HG03025 (cell line): ENCODE data around the gene COL25A1.

Source experiments
- ATAC-seq: cut with Tn5 transposase; IDR thresholded peaks from one replicate; pipeline ENCODE4 v1.9.1; 2021; ENCODE audit warnings: mild to moderate bottlenecking, moderate library complexity; ENCODE audit not compliant: unreplicated experiment, low FRiP score

COL25A1 gene

DNA sequence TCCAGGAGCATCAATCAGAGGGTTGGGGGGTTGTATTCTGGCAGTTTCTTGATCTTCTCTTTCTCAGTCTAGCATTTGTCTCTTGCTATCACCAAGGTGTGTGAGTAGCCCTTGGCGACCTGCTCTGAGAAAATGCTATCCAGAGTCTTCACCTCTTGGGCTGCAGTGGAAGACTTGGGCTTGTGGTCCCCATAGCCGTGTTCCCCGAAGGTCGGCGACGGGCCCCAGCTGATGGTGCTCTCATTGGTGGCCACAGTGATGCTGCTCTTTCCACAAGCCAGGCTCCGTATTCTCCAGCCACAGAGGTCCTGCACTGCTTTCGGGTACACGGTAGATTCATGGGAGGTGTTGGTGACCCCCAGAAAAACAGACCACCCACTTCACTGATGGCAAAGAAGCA lies 513.7 kb downstream of the COL25A1 start:
- ATAC-seq = no peak

DNA sequence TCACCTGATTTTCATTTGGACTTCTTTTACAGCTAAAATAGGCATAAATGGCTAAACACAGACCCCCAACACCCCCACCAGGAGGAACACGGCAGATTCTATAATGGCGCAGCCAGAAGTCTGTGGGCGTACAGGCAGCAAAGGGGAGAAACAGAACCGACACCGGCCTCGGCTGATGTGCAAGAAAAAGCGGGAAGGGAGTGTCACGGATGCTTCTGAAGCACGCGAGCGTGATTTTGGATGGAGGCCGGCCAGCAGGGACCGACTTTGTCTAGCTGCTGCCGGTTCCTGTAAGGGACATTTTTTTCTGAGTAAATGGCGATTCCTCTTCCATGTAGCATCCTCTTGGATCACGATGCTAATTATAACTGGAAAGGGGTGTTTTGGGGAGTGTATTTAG lies 514.7 kb downstream of the COL25A1 start:
- no peak for ATAC-seq

- no peak for ATAC-seq
Measured at GRCh38 chr4:108787106-108787505, 515.4 kb downstream of the COL25A1 start.

GRCh38 chr4:108786351-108786750 lies 516.1 kb downstream of the COL25A1 start:
- ATAC-seq = no peak

DNA sequence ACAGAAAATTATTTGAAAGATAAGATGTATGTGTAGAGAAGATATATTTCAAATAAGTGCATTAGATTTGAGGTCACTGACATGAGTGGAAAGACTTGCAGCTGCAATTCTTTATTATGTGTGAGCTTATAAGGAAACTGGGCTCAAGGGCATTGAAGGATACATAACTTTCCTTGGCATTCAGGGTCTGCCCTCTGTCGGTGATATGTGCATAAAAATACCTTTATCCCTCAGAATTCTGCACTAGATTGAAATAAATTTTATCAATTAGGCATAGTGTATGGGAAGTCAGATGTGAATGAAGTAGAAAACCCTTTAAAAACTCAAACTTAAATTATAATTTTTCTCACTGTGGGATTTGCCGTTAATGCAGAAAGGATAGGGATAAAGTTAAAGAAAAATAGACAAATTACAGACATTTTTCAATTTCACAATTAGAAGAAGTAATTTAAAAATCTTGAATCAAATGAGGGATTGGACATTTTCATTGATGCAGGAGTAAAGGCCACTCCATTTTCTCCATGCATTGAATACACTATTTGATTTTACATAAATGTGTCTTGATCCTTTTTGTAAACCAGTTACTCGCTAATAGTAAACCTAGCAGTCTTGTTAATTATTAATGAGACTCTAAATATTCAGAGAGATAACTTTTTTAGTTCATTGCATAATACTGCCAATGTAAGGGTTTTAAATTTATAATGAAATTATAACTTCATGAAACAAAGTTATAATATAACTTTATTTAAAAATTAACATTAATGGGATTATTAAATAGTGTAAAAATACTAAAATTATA lies 518.6 kb downstream of the COL25A1 start:
- ATAC-seq = no peak

DNA sequence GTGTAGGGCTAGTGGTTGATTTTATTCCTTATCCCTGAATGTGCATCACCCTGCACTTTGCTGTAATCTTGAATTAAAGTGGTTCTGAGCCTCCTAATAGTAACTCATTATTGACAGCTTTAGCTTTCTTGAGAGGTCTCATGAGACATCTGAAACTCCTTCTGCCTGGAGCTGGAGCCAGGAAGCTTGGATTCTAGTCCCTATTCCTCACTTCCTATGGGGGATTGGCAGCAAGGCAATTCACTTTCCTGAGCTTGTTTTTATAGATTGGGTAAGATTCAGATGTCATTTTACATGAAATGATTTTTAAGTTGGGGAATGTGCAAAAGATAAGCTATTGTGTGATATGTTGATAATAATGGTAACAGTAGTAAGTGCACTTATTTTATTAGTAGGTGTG lies 522.5 kb downstream of the COL25A1 start:
- no peak for ATAC-seq

DNA sequence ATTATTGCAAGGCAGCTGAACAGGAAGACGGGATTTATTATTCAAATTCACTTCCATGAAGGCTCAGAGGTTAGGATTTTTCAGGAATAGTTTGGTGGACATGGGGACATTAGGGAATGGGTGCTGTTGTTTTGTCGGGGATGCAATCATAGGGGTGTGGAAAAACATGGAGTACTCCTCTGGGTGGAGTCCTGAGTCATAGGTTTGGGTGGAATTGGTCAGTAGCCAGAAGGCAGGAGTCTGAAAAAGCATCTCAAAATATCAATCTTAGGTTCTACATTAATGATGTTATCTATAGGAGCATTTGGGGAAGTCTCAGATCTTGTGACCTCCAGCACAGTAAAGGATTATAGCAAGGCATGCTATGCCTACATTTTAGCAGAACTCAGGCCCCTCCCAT lies 525.1 kb downstream of the COL25A1 start:
- ATAC-seq = no peak

GRCh38 chr4:108775921-108776320 lies 526.5 kb downstream of the COL25A1 start:
- no peak for ATAC-seq

DNA sequence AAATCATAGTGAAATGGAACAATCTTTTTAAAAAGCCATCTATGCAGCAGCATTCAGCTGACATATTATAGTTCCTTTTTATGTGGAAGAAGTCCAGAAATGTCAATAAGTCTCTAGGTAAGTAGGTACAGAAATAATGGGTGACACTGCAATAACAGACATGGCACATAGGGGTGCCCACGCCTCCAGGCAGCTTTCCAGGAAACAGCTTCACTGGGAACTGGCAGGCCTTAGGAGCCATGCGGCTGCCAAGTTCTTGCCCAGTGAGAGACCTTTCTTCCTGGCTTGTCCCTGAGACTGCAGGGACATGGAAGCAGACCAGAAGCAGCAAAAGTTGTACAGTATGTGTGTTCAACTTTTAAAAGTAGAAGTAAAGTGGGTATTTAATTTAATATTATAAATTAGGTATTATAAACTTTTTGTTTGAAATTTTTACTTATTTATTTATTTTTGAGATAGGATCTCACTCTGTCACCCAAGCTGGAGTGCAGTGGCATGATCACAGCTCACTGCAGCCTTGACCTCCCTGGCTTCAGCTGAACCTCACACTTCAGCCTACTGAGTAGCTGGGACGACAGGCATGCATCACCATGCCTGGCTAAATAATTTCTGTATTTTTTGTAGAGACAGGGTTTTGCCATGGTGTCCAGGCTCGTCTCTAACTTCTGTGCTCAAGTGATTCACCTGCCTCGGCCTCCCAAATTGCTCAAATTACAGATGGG lies 527.5 kb downstream of the COL25A1 start:
- ATAC-seq = no peak

GRCh38 chr4:108772402-108772801 lies 530.1 kb downstream of the COL25A1 start:
- no peak for ATAC-seq

DNA sequence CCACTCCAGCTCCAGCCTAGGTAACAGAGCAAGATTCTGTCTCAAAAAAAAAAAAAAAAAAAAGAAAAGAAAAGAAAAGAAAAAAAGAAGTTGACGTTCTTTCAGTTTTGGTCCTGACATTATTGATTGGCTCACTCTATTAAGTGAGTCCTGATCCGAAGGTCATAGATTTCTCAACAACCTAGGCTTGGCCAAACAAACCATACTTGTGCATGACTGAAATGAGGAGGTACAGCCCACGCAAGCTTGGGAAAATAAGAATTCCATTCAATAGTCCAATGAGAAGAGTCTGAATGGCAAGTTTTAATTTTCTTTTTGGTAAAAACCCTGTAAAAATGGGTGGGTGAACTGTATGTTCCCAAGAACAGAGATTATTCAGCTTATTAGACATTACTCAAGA lies 536.4 kb downstream of the COL25A1 start:
- no peak for ATAC-seq

DNA sequence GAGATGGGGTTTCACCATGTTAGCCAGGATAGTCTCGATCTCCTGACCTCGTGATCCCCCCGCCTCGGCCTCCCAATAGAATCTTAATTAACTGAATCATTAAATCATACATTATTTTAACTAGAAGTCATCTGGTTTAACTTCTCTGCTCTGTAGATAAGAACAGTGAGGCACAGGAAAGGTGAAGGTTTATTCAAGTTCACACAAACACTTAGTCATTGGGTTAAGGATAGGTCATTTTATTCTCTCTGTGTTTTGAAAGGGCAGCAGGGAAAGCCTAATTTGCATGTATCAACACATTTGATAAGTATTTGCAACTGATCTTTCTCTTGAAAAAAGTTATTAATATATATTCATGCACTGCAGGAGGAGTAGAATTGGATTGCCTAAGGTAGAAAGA lies 538.5 kb downstream of the COL25A1 start:
- ATAC-seq = no peak

DNA sequence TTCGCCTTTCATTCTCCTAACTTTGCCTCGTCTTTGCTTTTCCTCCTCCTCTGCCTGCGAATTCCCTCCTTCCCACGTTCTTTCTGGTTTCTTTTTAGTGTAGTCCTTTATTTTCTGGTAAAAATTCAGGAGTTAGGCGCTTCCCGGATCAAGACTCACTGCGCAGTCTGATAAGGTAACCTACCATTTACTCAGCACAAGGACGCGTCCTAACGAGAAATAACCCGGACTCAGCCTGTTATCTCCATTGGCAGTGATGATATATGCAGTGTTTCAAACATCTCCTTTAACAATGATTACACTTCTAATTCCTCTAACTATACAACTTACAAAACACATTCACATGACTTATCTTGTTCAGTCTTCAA lies 539.2 kb downstream of the COL25A1 start:
- ATAC-seq = no peak

DNA sequence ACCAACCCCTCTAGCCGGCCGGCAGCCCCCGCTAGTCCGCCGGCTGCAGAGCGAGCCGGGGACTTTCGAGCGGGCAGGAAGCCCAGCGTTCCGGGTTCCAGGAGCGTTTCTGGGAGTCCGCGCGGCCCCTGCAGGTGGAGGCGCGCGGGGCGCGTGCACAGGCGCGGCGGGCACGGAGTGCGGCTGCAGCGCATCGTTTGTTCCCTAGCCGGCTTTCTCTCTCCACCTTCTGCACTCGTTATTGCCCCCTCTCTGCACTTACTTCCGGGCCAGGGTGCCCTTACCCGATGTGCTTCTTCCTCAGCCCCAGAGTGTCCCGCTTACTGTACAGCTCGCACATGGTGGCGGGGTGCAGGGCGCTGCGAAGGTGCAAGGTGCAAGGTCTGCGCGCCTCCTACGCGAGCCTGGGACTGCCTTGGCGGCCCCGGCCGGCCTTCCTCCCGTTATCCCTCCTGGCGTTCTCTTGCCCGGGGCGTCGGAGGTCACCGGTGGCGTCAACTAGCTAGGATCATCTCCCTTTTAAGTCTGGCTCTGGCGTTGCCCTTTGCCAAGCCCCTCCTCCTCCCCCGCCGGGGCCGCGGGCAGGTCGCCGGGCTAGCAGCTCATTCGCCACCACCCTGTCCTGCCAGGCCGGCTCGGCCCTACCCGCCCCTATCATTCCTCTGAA lies 539.8 kb downstream of the COL25A1 start, which contains the start of gene ETNPPL:
ETNPPL (minus strand) TSS at position 495 of the 667 bp plus-strand sequence; CDS start at position 340, 155 bp downstream.
- ATAC-seq = no peak
